ENCODE results near the gene TCHH. TPM values are rescaled to one million over a fixed set of nuclear protein-coding genes. Genes with fewer than 3 reads are reported as not detected.
A peak's percentile ranks its signal among the peaks of the same experiment; 100 is the strongest.

The TCHH gene
- total RNA-seq, 1 experiment from 2014 or later = 0.12 TPM

GRCh38 chr1:152107984-152108881, 7.0 kb downstream of the TCHH start:
- Mint-ChIP-seq H3K4me1 (ENCODE audit: insufficient read depth, unreplicated experiment) (peaks cover 5% of the 10 kb centered on the region), H3K4me3 (ENCODE audit: unreplicated experiment) (no peak overlapping the region), H3K9me3 (ENCODE audit: unreplicated experiment) (peaks cover 7% of the 10 kb centered on the region), H3K27me3 (ENCODE audit: insufficient read depth, unreplicated experiment) (no peaks in the 10 kb centered on the region), H3K36me3 (ENCODE audit: insufficient read depth, unreplicated experiment) (no peaks in the 10 kb centered on the region), H3K27ac (ENCODE audit: low read depth, unreplicated experiment) (no peak overlapping the region)
- ChIA-PET POLR2A (interaction anchor here (0.6 to 4.5 kb wide), 8 partner anchors 18 to 174 kb away, joined by 3 to 45 read pairs (median 4); no protein-coding TSS in a partner anchor), CTCF (interaction anchor here (0.6 to 5.5 kb wide), 12 partner anchors 9 to 76 kb away, joined by 3 to 78 read pairs (median 3); no protein-coding TSS in a partner anchor)
- intact Hi-C loops (cut with micrococcal nuclease) = no loop called here
- no peak for DNase-seq (ENCODE audit: unreplicated experiment)
- TF ChIP-seq CTCF (IDR thresholded peaks at IDR 0.05; ENCODE audit: unreplicated experiment) = no peak
- BruUV-seq (replicated peaks) = no TSS peak

GRCh38 chr1:152107031-152107983, 7.9 kb downstream of the TCHH start:
- Mint-ChIP-seq H3K9me3 (ENCODE audit: unreplicated experiment) (peaks cover 7% of the 10 kb centered on the region), H3K4me3 (ENCODE audit: unreplicated experiment) (no peak overlapping the region), H3K4me1 (ENCODE audit: insufficient read depth, unreplicated experiment) (peaks cover 5% of the 10 kb centered on the region), H3K36me3 (ENCODE audit: insufficient read depth, unreplicated experiment) (no peaks in the 10 kb centered on the region), H3K27ac (ENCODE audit: low read depth, unreplicated experiment) (no peak overlapping the region), H3K27me3 (ENCODE audit: insufficient read depth, unreplicated experiment) (no peaks in the 10 kb centered on the region)
- ChIA-PET POLR2A (interaction anchor here (1.0 to 4.5 kb wide), 5 partner anchors 12 to 76 kb away, joined by 3 to 45 read pairs (median 6); no protein-coding TSS in a partner anchor), CTCF (interaction anchor here (0.6 to 5.5 kb wide), 10 partner anchors 8 to 352 kb away, joined by 3 to 78 read pairs (median 3); no protein-coding TSS in a partner anchor)
- intact Hi-C loops (cut with micrococcal nuclease) = no loop called here
- no TSS peak for BruUV-seq (replicated peaks)
- TF ChIP-seq CTCF (IDR thresholded peaks at IDR 0.05; ENCODE audit: unreplicated experiment) = no peak
- no peak for DNase-seq (ENCODE audit: unreplicated experiment)

GRCh38 chr1:152104854-152105253, 10.4 kb downstream of the TCHH start:
- no peak overlapping the region for H3K4me3 Mint-ChIP-seq (ENCODE audit: unreplicated experiment)
- ChIA-PET POLR2A (interaction anchor here (0.6 to 3.0 kb wide), 25 partner anchors 9 to 687 kb away, joined by 3 to 20 read pairs (median 6); partner anchors contain the start of genes S100A11 and TCHH), CTCF (interaction anchor here (0.6 to 3.2 kb wide), 19 partner anchors 9 to 1272 kb away, joined by 3 to 17 read pairs (median 5); no protein-coding TSS in a partner anchor)
- peaks cover 13% of the 10 kb centered on the region for H3K27me3 Mint-ChIP-seq (ENCODE audit: insufficient read depth, unreplicated experiment)
- H3K4me1 Mint-ChIP-seq (ENCODE audit: insufficient read depth, unreplicated experiment) = peaks cover 5% of the 10 kb centered on the region
- intact Hi-C loops (cut with micrococcal nuclease) = no loop called here
- no peak overlapping the region for H3K27ac Mint-ChIP-seq (ENCODE audit: low read depth, unreplicated experiment)
- TF ChIP-seq CTCF (IDR thresholded peaks at IDR 0.05; ENCODE audit: unreplicated experiment) = no peak
- no TSS peak for BruUV-seq (replicated peaks)
- DNase-seq (ENCODE audit: unreplicated experiment) = peak; percentile 54
- H3K9me3 Mint-ChIP-seq (ENCODE audit: unreplicated experiment) = peaks cover 7% of the 10 kb centered on the region
- no peaks in the 10 kb centered on the region for H3K36me3 Mint-ChIP-seq (ENCODE audit: insufficient read depth, unreplicated experiment)
